ENCODE measurements around the gene ALOXE3. TPM values are rescaled to one million over a fixed set of nuclear protein-coding genes. Genes with fewer than 3 reads are reported as not detected.

The ALOXE3 gene
- total and polyA plus RNA-seq, 2 of the 8 experiments (the other 6 are each of a cell fraction or from before 2014, with no cell fraction given) = 0.26 TPM; not detected in 1

DNA sequence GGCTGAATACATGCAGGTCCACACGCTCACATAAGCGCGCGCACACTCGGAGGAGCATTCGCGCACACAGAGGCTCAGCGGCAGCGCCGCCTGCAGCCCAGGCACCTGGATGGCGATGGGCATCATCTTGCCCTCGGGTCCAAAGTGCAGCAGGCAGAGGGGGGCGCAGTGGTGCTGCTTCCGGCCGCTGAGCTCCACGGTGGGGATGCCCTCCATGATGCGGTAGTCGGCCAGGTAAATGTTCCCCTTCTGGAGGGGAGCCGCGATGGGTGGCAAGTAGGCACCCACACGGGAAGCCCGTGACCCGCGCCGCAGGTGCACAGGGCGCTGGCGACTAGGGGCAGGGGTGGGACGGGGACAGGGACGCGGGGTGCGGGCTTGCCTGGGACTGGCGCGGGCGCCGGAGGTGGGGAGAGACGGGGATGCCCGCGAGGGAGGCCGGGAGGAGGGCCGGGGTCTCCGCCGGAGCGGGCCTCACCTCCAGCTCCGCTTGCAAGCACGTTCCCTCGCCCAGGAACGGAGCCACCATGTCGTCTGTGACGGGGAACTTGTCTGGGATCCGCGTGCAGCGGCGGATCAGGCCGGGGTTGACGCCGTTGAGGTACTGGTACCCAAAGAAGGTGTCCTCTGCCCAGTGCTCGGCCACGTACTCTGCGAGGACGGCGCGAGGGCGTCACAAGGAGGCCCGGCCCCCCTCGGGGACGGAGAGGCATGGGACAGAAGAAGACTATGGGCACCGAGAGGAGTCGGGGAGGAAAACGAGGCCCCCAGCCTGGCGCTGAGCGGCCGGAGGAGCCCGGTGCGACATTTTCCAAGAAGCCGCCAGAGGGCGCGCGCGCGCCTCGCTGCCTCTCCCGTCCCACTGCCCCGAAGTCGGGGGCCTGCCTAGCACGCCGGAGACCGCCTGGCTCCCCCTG lies 38.8 kb downstream of the ALOXE3 start:
- 2% methylated on average over 59 of the region's 87 CpGs; no CpG with 5 or more reads in 1 of the 2 experiments for WGBS, 2 experiments (ENCODE audit: extremely low coverage in 1 of 2, insufficient coverage in 1 of 2, insufficient read length in 1 of 2, insufficient replicate concordance in 2 of 2, low coverage in 1 of 2, low lambda C conversion rate in 2 of 2, missing lambda C conversion rate in 1 of 2)
- TF ChIP-seq SUZ12 (IDR thresholded peaks at IDR 0.05; ENCODE audit: low read length) = no peak; the same call in 1 of the 2 replicates
- no peak for TF ChIP-seq USF2 (IDR thresholded peaks at IDR 0.05; ENCODE audit: low read length)
- TF ChIP-seq GABPA (IDR thresholded peaks at IDR 0.05; ENCODE audit: borderline replicate concordance, insufficient read depth, low read length) = peak; percentile 36; the same call in 1 of the 2 replicates
- TF ChIP-seq CREB1 (IDR thresholded peaks at IDR 0.05) = peak; percentile 68; the same call in 1 of the 2 replicates
- no peak; the same call in 1 of the 2 replicates for TF ChIP-seq NRF1 (IDR thresholded peaks at IDR 0.05; ENCODE audit: low read depth, low read length)
- TF ChIP-seq EZH2 (IDR thresholded peaks at IDR 0.05; ENCODE audit: low read depth, low read length, severe bottlenecking) = peak; percentile 50
- peak; percentile 77 for TF ChIP-seq RBBP5 (IDR thresholded peaks at IDR 0.05; ENCODE audit: borderline replicate concordance, low read depth, low read length)

More for the DNA sequence above, 38.8 kb downstream of the ALOXE3 start:
- Histone ChIP-seq H3K27me3 (replicated peaks in 1 of 4; ENCODE audit: control insufficient read depth in 3 of 4, extremely low read depth in 1 of 4, insufficient read depth in 3 of 4, low read length in 3 of 4) (peaks cover 3 to 40% (median 29%) of the 10 kb centered on the region in 4 experiments), H2AFZ (ENCODE audit: low read length) (peak overlapping the region; percentile 84; the same call in 1 of the 2 replicates), H2BK20ac (ENCODE audit: low read length) (no peak overlapping the region), H3K79me1 (ENCODE audit: low read depth, low read length) (no peaks in the 10 kb centered on the region), H3K9ac (replicated peaks in 1 of 4; ENCODE audit: extremely low read depth in 1 of 4, low read depth in 3 of 4, low read length in 3 of 4) (peak overlapping the region in 2 of 4 experiments; percentile 7 to 13; a peak in 3 of 7 replicates), H3K4ac (replicated peaks; ENCODE audit: insufficient read length, low read depth, low read length) (peak overlapping the region; percentile 69), H3K23me2 (ENCODE audit: low read depth, low read length) (peaks cover 3% of the 10 kb centered on the region; the same call in 1 of the 2 replicates), H3K4me1 (replicated peaks in 1 of 4; ENCODE audit: control insufficient read depth in 3 of 4, insufficient read depth in 4 of 4, low read length in 3 of 4) (peaks cover 0 to 5% (median 2%) of the 10 kb centered on the region in 4 experiments; a peak in 4 of 7 replicates), H2BK15ac (ENCODE audit: low read length) (0 out of 2 replicates have a peak overlapping the region, but pooled peaks have one; percentile 12), H3K56ac (replicated peaks; ENCODE audit: insufficient read length, low read depth, low read length) (peak overlapping the region; percentile 53), H4K20me1 (replicated peaks in 1 of 2; ENCODE audit: control insufficient read depth in 1 of 2, insufficient read depth in 2 of 2, low read length in 2 of 2) (no peaks in the 10 kb centered on the region), H2BK5ac (ENCODE audit: low read depth, low read length) (no peak overlapping the region), H3K36me3 (ENCODE audit: control insufficient read depth in 2 of 4, insufficient read depth in 4 of 4, low read length in 3 of 4) (no peaks in the 10 kb centered on the region), H4K5ac (ENCODE audit: insufficient read length, low read depth, low read length) (peak overlapping the region; percentile 42), H4K8ac (ENCODE audit: extremely low read depth, insufficient read depth, low read length) (no peak overlapping the region), H3K4me3 (ENCODE audit: extremely low read depth in 1 of 4, insufficient read depth in 2 of 4, low read depth in 3 of 4, low read length in 4 of 4) (peak overlapping the region; percentile 58 to 72 (median 64)), H4K91ac (replicated peaks; ENCODE audit: insufficient read length, low read length) (peak overlapping the region; percentile 80), H3K79me2 (ENCODE audit: control insufficient read depth in 1 of 2, insufficient read depth in 2 of 2, low read length in 2 of 2) (no peaks in the 10 kb centered on the region), H2BK120ac (replicated peaks; ENCODE audit: low read depth, low read length) (no peak overlapping the region), H3K4me2 (ENCODE audit: insufficient read depth in 1 of 2, low read depth in 2 of 2, low read length in 2 of 2) (peak overlapping the region; percentile 53 to 92), H3K23ac (ENCODE audit: insufficient read length) (no peak overlapping the region), H3K27ac (ENCODE audit: low read depth, low read length) (no peak overlapping the region), H3K14ac (ENCODE audit: insufficient read length) (no peak overlapping the region), H2BK12ac (ENCODE audit: low read depth, low read length) (peak overlapping the region; percentile 40; the same call in 1 of the 2 replicates), H3K9me3 (ENCODE audit: insufficient read depth in 2 of 2, low read depth in 1 of 2, low read length in 1 of 2) (no peaks in the 10 kb centered on the region), H3K18ac (ENCODE audit: extremely low read depth, low read length) (no peak overlapping the region; the same call in 1 of the 2 replicates), H2AK5ac (ENCODE audit: low read depth, low read length) (no peak overlapping the region)
- ChIA-PET CTCF (ENCODE audit: partially characterized antibody) (interaction anchor here (0.7 to 17.3 kb wide), 26 partner anchors 9 to 301 kb away, joined by 3 to 315 read pairs (median 4); partner anchors contain the start of genes ALOX12B, ALOXE3, BORCS6 and HES7), POLR2A (ENCODE audit: partially characterized antibody) (interaction anchor here (0.7 to 1.3 kb wide), 5 partner anchors 27 to 83 kb away, joined by 3 read pairs; partner anchors contain the start of gene VAMP2)
- peak; percentile 60 for FAIRE-seq
- peak; percentile 74 to 95 for DNase-seq (ENCODE audit: low read depth in 1 of 2, low spot score in 2 of 2)

Measured in H1 (cell line).